Adrenal gland (tissue), 5 donors: Measurements from ENCODE around the gene MYO18B.

Experiments
- POLR2A ChIP-seq, 2 donors: fragments of 450-650 bp; IDR thresholded peaks; one replicate each; pipeline ENCODE4 v1.6.1; 2017; ENCODE audit warnings: antibody characterized with exemption in 2 of 2, mild to moderate bottlenecking in 2 of 2, moderate library complexity in 1 of 2
- TF ChIP-seq, protein P1 (sequence below), 6 experiments: fragments of 450-650 bp in 4 of 6; fragments of 200-600 bp in 2 of 6; sonication (generic) in 1 of 6; IDR thresholded peaks; 1 replicate in 5 of 6; 2 replicates in 1 of 6; pipeline versions ENCODE4 v1.5.1 to v1.8.0; 2016 to 2021; ENCODE audit warnings: antibody characterized with exemption in 6 of 6, mild to moderate bottlenecking in 2 of 6, moderate library complexity in 1 of 6
- donor health status: DM: no; HTN: no; CAD: no.

DNA sequence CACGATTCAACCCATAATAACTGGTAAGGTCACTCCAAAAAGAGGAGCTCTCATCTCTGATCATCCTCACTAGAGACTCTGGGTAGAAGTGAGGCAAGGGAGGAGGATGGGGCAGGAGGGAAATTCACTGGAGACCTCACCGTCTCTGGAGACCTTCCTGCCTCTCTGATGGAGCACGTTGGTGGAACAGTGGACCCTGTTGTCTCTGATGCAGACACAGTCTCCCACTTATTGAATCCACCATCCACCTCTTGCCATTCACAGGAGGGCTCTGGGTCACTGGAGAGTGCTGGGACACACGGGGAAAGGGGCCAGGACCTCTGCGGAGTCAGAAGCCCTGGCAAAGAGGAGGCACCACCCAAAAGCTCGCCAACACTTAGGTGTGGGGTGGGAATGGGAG, 289.7 kb downstream of the MYO18B start:
- TF ChIP-seq, protein P1, sequence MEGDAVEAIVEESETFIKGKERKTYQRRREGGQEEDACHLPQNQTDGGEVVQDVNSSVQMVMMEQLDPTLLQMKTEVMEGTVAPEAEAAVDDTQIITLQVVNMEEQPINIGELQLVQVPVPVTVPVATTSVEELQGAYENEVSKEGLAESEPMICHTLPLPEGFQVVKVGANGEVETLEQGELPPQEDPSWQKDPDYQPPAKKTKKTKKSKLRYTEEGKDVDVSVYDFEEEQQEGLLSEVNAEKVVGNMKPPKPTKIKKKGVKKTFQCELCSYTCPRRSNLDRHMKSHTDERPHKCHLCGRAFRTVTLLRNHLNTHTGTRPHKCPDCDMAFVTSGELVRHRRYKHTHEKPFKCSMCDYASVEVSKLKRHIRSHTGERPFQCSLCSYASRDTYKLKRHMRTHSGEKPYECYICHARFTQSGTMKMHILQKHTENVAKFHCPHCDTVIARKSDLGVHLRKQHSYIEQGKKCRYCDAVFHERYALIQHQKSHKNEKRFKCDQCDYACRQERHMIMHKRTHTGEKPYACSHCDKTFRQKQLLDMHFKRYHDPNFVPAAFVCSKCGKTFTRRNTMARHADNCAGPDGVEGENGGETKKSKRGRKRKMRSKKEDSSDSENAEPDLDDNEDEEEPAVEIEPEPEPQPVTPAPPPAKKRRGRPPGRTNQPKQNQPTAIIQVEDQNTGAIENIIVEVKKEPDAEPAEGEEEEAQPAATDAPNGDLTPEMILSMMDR (IDR thresholded peaks at IDR 0.05) = no peak
- no peak for TF ChIP-seq POLR2A (IDR thresholded peaks at IDR 0.05)
